ENCODE results near the gene ATG4A.

Gene ATG4A

DNA sequence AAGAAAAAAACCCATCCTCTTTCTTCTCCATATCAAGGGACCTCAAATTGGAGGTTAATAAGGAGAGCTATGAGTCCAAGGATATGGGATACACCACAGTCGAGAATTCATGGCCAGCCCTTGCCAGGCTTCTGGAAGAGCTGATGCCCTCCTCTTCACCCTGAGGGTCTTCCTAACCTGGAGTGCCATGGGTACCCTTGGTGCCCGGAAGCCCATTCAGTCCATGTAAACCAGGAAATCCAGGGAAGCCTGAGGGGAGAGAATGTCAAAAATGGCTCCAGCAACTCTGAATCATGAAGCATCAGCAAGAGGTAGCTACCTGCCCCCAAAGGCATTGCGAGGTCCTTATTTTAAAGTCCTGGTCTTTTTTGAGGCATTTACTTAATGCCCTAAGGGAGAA lies 78.2 kb downstream of the ATG4A start:
- no peak for DNase-seq

DNA sequence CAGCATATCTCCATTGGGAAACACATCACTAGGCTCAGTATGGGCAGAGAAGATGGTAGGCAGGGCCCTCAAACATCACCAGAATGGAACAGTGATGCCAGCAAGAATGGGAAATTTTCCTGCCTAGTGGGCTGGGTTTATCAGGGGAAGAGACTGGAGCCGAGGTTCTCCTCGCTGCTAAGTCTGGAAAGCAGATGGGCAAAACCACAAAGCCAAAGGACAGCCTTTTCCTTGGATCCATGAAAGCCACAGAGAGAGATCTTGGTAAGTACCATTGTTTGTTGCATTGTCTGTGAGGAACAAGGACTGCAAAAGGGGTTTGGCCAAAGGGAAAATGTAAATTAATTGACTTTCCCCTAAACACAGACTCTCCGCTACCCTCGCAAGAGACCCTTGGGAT lies 80.1 kb downstream of the ATG4A start:
- no peak for DNase-seq

GRCh38 chrX:108173874-108174273 lies 82.3 kb downstream of the ATG4A start:
- no peak for DNase-seq

- DNase-seq: no peak
These were observed 86.0 kb downstream of the ATG4A start for GRCh38 chrX:108177351-108178142.

GRCh38 chrX:108178143-108178498 lies 86.5 kb downstream of the ATG4A start:
- DNase-seq: no peak

DNA sequence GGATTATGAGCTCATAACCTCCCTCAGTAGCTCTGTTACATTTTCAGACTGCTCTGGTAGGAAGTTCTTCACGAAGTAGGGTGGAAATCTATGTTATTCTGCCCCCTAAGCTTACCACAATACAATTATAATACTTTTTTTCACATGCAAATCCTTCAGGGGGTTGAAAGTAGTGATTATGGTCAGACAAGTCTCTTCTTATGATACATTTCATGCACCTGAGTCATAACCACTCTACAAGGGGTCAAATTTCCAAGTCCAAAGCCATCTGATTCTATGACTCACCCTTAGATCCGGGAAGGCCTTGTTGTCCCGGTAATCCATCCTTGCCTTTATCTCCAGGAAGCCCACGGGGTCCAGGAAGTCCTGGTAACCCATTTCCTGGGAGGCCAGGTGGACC lies 95.2 kb downstream of the ATG4A start:
- no peak for DNase-seq

DNA sequence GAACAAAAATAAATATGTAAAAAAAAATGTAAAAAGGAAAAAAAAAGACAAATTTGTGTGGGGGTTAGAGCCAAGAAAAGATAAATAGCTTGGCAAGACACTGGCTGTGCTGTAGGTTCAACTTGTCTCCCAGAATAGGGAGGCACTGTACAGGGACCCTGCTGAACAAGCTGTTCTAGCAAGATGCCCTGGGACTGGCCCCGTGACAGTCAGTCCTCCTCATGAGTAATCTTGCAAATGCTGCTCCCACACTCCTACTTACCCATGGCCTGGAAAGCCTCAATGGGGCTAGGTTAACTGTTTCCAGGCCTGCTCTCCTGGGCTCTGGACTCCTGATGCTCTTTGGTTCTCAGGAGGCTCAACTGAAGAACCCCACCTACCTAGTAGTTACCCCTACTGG lies 106.8 kb downstream of the ATG4A start:
- DNase-seq: no peak

DNA sequence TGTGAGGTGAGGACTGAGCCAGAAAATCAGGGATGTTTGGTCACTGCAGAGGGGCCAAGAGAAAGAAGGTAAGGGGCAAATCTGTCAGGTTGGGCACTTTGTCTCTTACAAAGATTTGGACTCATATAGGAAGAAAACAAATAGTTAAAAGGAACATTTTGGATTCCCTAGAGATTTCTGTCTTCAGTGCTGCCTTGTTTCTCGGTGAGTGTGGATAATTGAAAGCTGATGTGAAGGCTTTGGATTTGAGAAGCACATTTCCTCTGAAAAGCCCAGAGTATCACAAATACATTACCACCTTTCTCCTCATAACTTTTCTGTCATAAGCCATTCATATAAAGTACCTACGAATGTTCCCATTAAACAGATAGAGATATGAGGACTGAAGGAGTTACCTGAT lies 107.5 kb downstream of the ATG4A start:
- DNase-seq: no peak

- no peak for DNase-seq
These were observed 108.1 kb downstream of the ATG4A start for GRCh38 chrX:108199691-108200090.

DNA sequence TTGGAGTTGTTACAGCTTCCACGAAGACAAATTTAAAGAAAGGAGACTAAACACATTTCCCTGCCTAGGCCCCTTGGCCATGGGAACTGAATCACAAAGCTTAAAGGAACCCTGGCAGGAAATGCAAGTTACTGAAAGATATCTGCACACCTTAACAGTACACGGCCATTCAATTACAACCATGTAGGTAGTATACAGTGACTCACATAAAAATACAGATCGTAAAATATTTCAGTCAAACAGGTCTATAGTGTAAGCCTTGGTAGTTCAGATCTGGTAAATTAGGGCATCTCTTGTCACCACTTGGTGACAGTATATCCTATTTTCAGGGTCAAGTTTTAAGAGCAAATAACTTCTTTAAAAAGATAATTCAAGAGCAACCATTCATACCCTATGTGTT lies 112.0 kb downstream of the ATG4A start:
- DNase-seq: no peak
